NCI-H226 (cell line): ENCODE measurements around the gene TET3.

Experiments
- DNase-seq: peaks from one replicate; pipeline ENCODE4 v3.0.0-alpha.2; 2015

TET3 gene

DNA sequence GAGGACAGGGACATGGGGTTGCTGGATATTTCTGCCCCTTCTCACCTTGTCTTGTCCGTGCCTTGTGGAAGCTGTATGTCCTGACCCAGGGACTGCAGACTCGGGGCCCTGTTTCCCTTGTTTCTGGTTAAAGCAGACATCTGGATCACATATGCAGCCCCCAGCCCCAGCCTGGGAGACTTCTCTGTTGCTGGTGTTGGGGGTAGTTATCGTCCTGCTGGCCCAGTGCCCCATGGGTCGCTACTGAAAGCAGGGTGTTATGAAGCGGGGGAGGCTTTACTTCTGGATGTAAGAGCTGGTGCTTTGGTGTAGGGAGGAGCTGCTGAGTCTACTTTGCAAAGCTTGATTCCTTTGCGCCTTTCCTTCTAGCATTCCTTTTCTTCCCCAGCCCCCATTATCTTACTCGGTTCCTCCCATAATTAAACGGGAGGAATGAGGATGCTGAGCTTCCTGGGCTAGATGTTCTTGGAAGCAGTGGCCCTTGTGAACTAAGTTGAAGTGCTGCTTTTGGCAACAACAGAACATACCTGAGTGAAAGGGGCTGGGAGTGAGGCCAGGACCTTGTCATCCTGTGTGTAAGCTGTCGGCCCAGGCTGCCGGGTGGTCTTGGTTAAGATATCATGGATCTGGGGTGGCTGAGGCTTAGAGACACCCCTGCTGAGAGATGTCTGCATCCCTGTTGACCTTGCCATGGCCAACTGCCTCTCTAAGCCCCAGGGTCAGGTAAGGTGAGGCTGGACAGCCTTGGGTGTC lies 3.4 kb downstream of the TET3 start:
- no peak for DNase-seq

GRCh38 chr2:73989972-73990371 lies 5.3 kb downstream of the TET3 start:
- DNase-seq, result no peak

- no peak for DNase-seq
These were observed 5.8 kb downstream of the TET3 start for GRCh38 chr2:73990531-73990930.

GRCh38 chr2:73992036-73992435 lies 7.3 kb downstream of the TET3 start:
- DNase-seq, result peak; percentile 0

- DNase-seq, result peak; percentile 1
These were observed 8.7 kb downstream of the TET3 start for GRCh38 chr2:73993376-73993775.

DNA sequence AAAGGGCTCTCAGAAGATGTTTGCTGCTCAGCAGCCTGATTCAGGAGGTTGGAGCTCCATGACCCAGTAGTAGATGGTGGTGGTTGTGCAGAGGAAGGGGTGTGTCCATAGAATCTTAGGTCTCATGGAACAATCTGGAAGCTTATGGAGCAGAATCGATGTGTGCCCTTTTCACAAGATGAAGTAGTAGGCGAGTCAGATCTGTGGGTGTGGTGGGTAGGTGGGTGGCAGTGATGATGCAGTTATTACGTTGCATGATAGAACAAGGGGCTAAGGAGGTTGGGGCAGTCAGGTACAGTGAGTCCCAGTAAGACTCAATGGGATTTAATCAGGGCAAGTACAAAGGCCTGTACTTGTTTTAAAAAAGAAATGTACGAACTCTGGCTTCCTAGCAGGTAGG lies 9.1 kb downstream of the TET3 start:
- DNase-seq, result peak; percentile 0

- no peak for DNase-seq
These were observed 9.6 kb downstream of the TET3 start for GRCh38 chr2:73994178-73994831.

DNA sequence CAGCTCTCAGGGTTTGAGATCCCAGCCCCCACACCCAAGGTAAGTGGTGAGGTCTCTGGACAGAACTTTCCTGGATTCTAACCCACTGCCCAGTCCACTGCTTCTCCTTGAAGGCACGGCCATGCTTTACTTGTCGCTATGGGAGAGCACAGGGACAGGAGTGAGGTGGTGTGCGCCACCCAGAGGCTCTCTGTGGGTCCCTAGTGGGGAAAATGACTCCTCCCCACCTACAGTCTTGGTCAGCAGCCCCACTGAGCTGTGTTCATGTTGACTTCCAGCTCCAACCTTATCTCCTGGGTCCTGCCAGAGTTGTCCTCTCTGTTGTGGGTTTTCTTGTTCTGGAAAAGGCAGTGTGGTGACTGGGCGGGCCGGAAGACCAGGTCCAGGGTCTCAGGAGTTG lies 11.1 kb downstream of the TET3 start:
- DNase-seq, result peak; percentile 1

DNA sequence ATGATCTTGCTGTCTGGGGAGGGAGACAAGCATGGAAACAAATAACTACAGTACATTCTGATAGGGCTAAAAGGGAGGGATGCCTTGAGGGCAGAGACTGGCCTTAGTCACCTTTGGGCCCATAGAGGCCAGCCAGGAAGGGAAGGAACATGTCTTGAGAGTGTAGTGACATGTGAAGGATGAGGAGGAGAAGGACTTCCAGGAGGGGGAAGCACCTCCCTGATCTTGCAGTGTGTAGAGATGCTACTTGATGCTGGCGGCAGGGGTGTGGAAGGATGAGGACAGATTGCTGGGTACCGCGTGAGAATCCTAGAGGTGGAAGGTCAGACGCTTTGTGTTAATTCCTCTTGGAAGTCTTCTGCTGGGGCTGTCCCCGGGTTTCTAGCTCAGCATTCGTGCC lies 13.1 kb downstream of the TET3 start:
- no peak for DNase-seq

GRCh38 chr2:73998451-73998850 lies 13.7 kb downstream of the TET3 start:
- no peak for DNase-seq

DNA sequence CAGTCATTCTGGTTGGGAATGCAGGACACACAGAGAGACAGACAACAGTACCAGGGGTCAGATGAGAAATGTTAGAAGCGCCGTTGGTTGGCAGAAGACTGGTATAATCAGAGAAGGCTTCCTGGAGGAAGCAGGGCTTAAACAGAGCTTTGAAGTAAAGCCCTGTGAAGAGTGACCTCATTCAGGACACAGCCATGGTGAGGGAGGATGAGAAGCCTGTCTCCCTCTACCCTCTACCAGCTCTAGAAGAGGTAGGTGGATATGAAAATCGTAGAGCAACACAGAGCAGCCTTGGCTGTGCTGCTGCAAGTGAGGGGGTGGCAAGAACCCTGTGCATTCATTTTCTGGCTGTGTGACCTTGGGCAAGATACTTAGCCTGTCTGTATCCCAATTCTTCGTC lies 14.2 kb downstream of the TET3 start:
- no peak for DNase-seq

GRCh38 chr2:73999881-74000597 lies 15.3 kb downstream of the TET3 start:
- DNase-seq, result peak; percentile 47

DNA sequence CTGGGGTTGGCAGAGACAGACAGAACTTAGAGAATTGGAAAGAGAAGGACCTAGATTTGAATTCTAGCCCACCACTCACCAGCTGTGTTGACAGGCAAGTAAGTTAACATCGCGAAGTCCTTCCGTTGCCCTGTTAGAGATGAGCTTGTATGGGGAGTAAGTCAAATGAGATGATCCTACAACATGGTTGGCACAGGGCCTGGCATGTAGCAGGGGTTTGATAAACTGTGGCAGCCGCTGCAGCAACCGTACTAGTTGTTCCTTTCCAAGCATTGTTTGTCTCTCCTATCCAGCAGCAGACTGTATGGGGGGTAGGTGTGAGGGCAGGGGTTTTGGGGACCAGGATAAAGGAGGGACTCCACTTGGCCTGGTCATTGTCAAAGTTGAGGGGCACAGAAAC lies 16.0 kb downstream of the TET3 start:
- DNase-seq, result no peak

- no peak for DNase-seq
These were observed 16.4 kb downstream of the TET3 start for GRCh38 chr2:74001121-74001520.

DNA sequence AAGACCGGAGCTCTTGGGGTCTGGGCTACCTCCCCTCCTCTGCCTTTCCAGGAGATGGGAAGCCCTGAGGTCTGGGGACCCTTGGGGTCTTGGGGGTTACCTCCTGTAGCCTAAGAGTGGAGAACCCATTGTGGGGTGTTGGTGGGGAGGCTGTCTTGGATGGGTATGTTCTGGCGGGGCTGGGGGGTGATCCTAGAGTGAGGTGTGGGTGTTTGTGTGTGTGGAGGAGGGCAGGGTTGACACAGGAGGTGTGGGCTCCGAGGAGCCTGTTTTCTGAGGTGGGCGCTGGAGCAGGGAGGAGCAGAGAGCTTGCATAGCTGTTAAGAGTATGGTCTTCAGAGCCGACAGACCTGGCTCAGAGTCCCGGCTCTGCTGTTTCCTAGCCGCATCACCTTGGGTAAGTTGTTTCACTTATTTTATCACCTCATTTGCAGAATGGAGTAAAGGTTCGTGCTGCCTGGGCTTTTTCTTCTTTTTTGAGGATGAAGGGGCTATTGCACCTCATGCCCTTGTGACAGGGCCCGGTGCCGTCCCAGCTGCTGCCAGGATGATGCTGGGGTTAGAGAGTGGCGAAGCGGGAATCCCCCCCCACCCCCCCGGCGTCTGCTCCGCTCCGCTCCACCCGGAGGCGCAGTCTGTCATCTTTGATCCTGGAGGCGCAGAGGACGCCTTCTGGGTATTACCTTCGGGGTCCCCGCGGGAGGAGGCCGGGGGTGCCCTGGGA lies 17.2 kb downstream of the TET3 start:
- no peak for DNase-seq

- peak; percentile 87 for DNase-seq
These were observed 18.1 kb downstream of the TET3 start for GRCh38 chr2:74002505-74003421.

DNA sequence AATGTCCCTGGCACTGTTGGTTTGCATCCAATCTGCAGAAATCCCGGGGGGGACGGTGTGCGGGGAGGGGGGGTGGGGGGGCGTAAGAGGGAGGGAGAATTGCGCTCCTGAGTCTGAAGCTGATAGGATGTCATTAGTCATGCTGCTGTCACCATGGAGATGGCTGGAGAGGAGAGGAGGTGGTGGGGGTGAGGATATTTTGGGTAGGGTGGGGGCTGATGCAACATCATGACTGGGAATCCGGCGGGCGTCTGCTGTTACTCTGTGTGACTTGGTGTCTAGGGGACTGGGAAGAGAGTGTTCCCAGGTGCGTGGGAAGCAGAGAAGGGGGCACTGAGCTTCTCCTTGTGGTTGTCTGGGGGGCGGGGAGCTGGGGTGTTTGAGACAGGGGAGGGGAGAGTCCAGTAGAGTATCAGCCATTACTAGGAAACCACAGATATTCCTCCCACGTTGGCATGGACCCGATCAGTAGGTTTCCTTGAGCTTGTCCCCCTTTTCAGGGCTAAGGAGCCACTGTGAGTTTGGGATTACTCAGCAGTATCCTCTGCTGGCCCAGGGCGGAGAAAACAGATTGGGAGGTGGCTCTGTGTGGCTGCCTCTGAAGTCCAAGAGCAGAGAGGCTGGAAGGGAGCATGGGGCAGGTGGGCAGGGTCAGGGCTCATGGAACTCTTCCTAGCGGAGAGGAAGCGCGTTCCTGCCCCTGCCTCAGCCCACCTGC lies 18.9 kb downstream of the TET3 start:
- peak; percentile 64 for DNase-seq

DNA sequence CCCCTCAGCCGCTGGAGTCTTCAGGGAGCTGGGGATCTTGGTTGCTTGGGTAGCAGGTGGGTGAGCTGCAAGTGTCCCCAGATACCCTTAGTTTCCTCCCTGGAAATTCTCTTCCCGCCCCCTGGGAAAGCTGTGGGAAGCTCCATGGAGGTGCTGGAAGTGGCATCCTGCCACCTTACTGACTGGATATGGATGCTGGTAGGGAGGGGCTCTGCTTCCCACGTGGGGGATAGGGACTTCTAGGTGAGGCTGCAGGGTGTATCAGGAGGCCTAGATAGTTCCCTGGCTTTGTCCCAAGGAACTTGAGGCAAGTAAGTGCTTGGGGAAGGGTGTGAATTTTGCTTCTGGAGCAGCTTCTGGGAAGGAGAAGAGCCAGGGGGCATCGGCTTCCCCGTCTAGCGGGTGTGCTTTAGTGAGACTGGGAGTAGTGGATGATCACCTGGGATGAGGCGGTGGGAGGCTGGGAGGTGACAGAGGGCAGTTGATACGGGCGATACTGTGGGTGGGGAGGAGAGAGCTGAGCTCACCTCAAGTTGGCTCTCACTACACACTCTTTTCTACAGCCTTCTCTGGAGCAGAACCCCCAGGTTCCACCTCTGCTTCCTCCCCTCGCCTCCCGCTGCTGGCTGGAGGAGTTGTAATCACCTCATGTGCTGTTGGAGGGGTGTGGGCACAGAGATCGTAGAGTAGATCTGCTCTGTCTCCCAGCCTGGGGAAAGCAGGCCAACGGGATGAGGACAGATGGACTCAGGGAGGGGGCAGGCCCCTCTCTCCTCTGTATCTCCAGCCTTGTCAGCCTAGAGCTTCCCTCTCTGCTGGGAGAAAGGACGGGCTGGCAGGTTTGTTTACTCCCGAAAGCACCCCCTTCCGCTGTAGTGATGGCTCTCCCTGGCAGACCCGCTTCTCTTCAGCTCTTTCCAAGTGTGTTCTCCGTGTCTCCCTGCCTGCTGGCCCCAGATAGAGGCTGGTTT lies 19.8 kb downstream of the TET3 start:
- DNase-seq, result no peak

- no peak for DNase-seq
These were observed 21.1 kb downstream of the TET3 start for GRCh38 chr2:74005786-74006185.

GRCh38 chr2:74006459-74006858 lies 21.7 kb downstream of the TET3 start:
- no peak for DNase-seq
